Liver (tissue), 9 donors: ENCODE data around the gene ALDH1A2. TPM values are rescaled to one million over a fixed set of nuclear protein-coding genes. Genes with fewer than 3 reads are reported as not detected.

Source experiments
- DNase-seq: peaks from one replicate; pipeline ENCODE4 v3.0.0-alpha.2; 2017; ENCODE audit warnings: low spot score
- H3K27ac ChIP-seq, 2 donors: one replicate each; pipeline ENCODE4 v1.7.0; 2013; ENCODE audit warnings: inconsistent platforms in 2 of 2, low read length in 2 of 2, control low read depth in 1 of 2, low read depth in 1 of 2, mild to moderate bottlenecking in 1 of 2
- H3K27me3 ChIP-seq, 4 donors: one replicate each; pipeline versions ENCODE4 v1.6.1 to v1.7.0; 2013; ENCODE audit warnings: low read length in 3 of 4, inconsistent platforms in 1 of 4, mild to moderate bottlenecking in 1 of 4, moderate library complexity in 1 of 4; ENCODE audit not compliant: control insufficient read depth in 4 of 4, insufficient read depth in 4 of 4
- H3K36me3 ChIP-seq, 4 donors: one replicate each; pipeline versions ENCODE4 v1.6.1 to v1.7.0; 2013; ENCODE audit warnings: low read length in 3 of 4, mild to moderate bottlenecking in 3 of 4, low read depth in 1 of 4, moderate library complexity in 1 of 4; ENCODE audit not compliant: control insufficient read depth in 4 of 4, insufficient read depth in 3 of 4
- H3K4me1 ChIP-seq, 4 donors: one replicate each; pipeline versions ENCODE4 v1.6.1 to v1.7.0; 2013; ENCODE audit warnings: low read length in 3 of 4, mild to moderate bottlenecking in 3 of 4, moderate library complexity in 1 of 4; ENCODE audit not compliant: control insufficient read depth in 4 of 4, insufficient read depth in 4 of 4
- H3K4me3 ChIP-seq, 3 donors: one replicate each; pipeline versions ENCODE4 v1.6.1 to v1.7.0; 2013; ENCODE audit warnings: low read length in 3 of 3, control low read depth in 1 of 3, low read depth in 1 of 3, mild to moderate bottlenecking in 1 of 3
- H3K9ac ChIP-seq, 2 donors: one replicate each; pipeline ENCODE4 v1.7.0; 2013; ENCODE audit warnings: low read length in 2 of 2, mild to moderate bottlenecking in 2 of 2, moderate library complexity in 2 of 2, control low read depth in 1 of 2, low read depth in 1 of 2
- H3K9me3 ChIP-seq, 4 donors: one replicate each; pipeline versions ENCODE4 v1.6.1 to v1.7.0; 2013; ENCODE audit warnings: low read length in 3 of 4; ENCODE audit not compliant: control insufficient read depth in 4 of 4
- ATF3 ChIP-seq: IDR thresholded peaks from 2 replicates; pipeline ENCODE4 v1.6.1; 2016; ENCODE audit warnings: antibody characterized with exemption
- EGR1 ChIP-seq, 2 donors: IDR thresholded peaks; 2 replicates each; pipeline ENCODE4 v1.6.1; 2016 to 2018; ENCODE audit warnings: antibody characterized with exemption in 2 of 2, low read depth in 2 of 2
- FOXA1 ChIP-seq: IDR thresholded peaks from 2 replicates; pipeline ENCODE4 v1.6.1; 2016; ENCODE audit warnings: antibody characterized with exemption
- FOXA2 ChIP-seq: IDR thresholded peaks from 2 replicates; pipeline ENCODE4 v1.6.1; 2016; ENCODE audit warnings: antibody characterized with exemption
- GABPA ChIP-seq, 2 donors: IDR thresholded peaks in 1 of 2; conservative IDR thresholded peaks in 1 of 2; 2 replicates each; pipeline ENCODE4 v1.6.1; 2016; ENCODE audit warnings: antibody characterized with exemption in 2 of 2, mild to moderate bottlenecking in 1 of 2, moderate library complexity in 1 of 2
- HNF4A ChIP-seq, 2 donors: conservative IDR thresholded peaks; 2 replicates each; pipeline ENCODE4 v1.6.1; 2016; ENCODE audit warnings: antibody characterized with exemption in 2 of 2, mild to moderate bottlenecking in 2 of 2
- HNF4G ChIP-seq: IDR thresholded peaks from 2 replicates; pipeline ENCODE4 v1.6.1; 2016; ENCODE audit warnings: antibody characterized with exemption
- JUND ChIP-seq, 2 donors: IDR thresholded peaks; 2 replicates each; pipeline ENCODE4 v1.6.1; 2016; ENCODE audit warnings: antibody characterized with exemption in 2 of 2
- NR2F2 ChIP-seq: IDR thresholded peaks from 2 replicates; pipeline ENCODE4 v1.6.1; 2016; ENCODE audit warnings: antibody characterized with exemption
- RAD21 ChIP-seq, 2 donors: IDR thresholded peaks; 2 replicates each; pipeline ENCODE4 v1.6.1; 2016; ENCODE audit warnings: antibody characterized with exemption in 2 of 2, mild to moderate bottlenecking in 2 of 2
- REST ChIP-seq: IDR thresholded peaks from 2 replicates; pipeline ENCODE4 v1.6.1; 2016; ENCODE audit warnings: antibody characterized with exemption, mild to moderate bottlenecking
- RXRA ChIP-seq, 2 donors: IDR thresholded peaks; 2 replicates each; pipeline ENCODE4 v1.6.1; 2017 to 2018; ENCODE audit warnings: antibody characterized with exemption in 2 of 2, mild to moderate bottlenecking in 1 of 2
- SP1 ChIP-seq: IDR thresholded peaks from 2 replicates; pipeline ENCODE4 v1.6.1; 2018; ENCODE audit warnings: antibody characterized with exemption, mild to moderate bottlenecking
- TAF1 ChIP-seq: conservative IDR thresholded peaks from 2 replicates; pipeline ENCODE4 v1.6.1; 2016; ENCODE audit warnings: antibody characterized with exemption, mild to moderate bottlenecking
- YY1 ChIP-seq: IDR thresholded peaks from 2 replicates; pipeline ENCODE4 v1.6.1; 2016; ENCODE audit warnings: antibody characterized with exemption, mild to moderate bottlenecking
- ZBTB33 ChIP-seq: IDR thresholded peaks from 2 replicates; pipeline ENCODE4 v1.6.1; 2016; ENCODE audit warnings: antibody characterized with exemption
- WGBS: extraction: QIAGEN DNeasy Blood & Tissue Kit; methylation state at CpG from one replicate; pipeline ENCODE4 v1.1.7; 2013; 5-methylcytosine and 5-hydroxymethylcytosine counted together
- polyA plus RNA-seq, 2 donors: library from polyadenylated mRNA; stranded (reverse) in 1 of 2; unstranded in 1 of 2; fragments of 200-250 nt in 1 of 2; fragments of >200 nt in 1 of 2; fragmentation: Nextera tagmentation in 1 of 2; extraction: Ambion mirVana in 1 of 2; gene quantifications; one replicate each; pipeline versions ENCODE4 v1.2.1 to v1.2.3, GENCODE V29; 2013 to 2015
- total RNA-seq, 2 donors: library from RNA; depleted of rRNA; stranded (reverse); fragments of >200 nt; gene quantifications; one replicate each; pipeline ENCODE4 v1.2.3, GENCODE V29; 2014
- TF ChIP-seq, protein P1 (sequence below): IDR thresholded peaks from 2 replicates; pipeline ENCODE4 v1.6.1; 2016; ENCODE audit warnings: antibody characterized with exemption
- TF ChIP-seq, protein P2 (sequence below): fragments of 150-350 bp; IDR thresholded peaks from 2 replicates; pipeline ENCODE4 v1.5.1; 2017; ENCODE audit warnings: improper control_type of control experiment, low read depth, low read length; ENCODE audit not compliant: missing input control
- donor health status: healthy.
- donor health status: healthy.
- donor health status: healthy.
- donor health status: healthy.
- donor health status: healthy.

The ALDH1A2 gene
- total and polyA plus RNA-seq, 4 donors, result 1.2 to 22.7 (median 14.0) TPM

DNA sequence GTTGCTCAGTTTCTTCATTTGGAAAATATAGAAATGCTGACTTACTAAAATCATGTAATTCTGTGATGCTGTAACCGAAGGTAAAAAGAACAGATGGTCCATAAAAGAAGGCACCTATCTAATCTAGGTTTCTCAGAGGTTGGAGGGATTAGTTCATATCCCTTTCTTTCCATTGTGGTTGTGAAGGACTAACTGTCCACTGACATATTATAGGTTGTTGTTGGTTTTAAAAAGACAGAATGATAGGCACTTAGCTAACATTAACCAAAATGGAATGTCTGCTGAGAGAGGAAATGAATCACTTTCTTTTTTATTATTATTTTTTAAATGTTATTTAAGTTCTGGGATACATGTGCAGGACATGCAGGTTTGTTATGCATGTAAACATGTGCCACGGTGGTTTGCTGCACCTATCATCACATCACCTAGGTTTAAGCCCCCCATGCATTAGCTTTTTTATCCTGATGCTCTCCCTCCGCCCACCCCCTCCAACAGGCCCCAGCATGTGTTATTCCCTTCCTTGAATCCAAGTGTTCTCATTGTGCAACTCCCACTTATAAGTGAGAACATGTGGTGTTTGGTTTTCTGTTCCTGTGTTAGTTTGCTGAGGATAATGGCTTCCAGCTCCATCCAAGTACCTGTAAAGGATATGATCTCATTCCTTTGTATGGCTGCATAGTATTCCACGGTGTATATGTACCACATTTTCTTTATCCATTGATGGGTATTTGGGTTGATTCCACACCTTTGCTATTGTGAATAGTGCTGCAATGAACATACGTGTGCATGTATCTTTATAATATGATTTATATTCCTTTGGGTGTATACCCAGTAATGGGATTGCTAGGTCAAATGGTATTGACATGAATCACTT is 45.8 kb downstream of the ALDH1A2 start (continued):
- TF ChIP-seq GABPA (IDR thresholded peaks at IDR 0.05 in 1 of 2, conservative IDR thresholded peaks at IDR 0.05 in 1 of 2) (no peak), YY1 (no peak), EGR1 (IDR thresholded peaks at IDR 0.05; ENCODE audit: low read depth in 2 of 2) (no peak), ATF3 (no peak)

DNA sequence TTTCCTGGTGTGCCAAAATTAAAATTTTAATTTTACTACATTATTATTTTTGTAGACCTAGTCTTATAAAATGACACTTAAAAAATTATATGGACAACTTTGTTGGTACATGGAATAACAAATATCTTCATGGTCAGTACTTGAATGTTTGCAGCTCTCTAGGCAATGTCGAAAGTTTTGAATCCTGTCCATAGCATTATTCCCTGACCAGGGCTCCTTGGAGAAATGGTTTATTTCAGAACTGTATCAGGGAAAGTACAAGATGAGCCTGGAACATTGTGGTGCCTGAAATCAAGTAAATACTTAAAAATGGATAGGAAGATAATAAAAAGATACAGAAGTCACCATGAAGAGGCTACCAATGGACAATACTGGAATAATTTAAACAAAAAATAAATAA is 47.6 kb downstream of the ALDH1A2 start:
- Histone ChIP-seq H3K4me3 (no peak overlapping the region), H3K27ac (no peak overlapping the region), H3K9me3 (no peaks in the 10 kb centered on the region), H3K9ac (no peak overlapping the region), H3K4me1 (no peaks in the 10 kb centered on the region), H3K36me3 (no peaks in the 10 kb centered on the region), H3K27me3 (no peaks in the 10 kb centered on the region)
- no peak for DNase-seq
- TF ChIP-seq RAD21 (IDR thresholded peaks at IDR 0.05), result no peak
- TF ChIP-seq ATF3, result no peak
- TF ChIP-seq NR2F2, result no peak
- TF ChIP-seq FOXA1, result no peak
- no peak for TF ChIP-seq GABPA (IDR thresholded peaks at IDR 0.05 in 1 of 2, conservative IDR thresholded peaks at IDR 0.05 in 1 of 2)
- no peak for TF ChIP-seq ZBTB33
- no peak for TF ChIP-seq REST
- TF ChIP-seq JUND (IDR thresholded peaks at IDR 0.05), result no peak
- TF ChIP-seq TAF1, result no peak
- TF ChIP-seq HNF4G, result no peak
- TF ChIP-seq, protein P1, sequence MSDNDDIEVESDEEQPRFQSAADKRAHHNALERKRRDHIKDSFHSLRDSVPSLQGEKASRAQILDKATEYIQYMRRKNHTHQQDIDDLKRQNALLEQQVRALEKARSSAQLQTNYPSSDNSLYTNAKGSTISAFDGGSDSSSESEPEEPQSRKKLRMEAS, result no peak
- no peak for TF ChIP-seq RXRA (IDR thresholded peaks at IDR 0.05)
- no peak for TF ChIP-seq SP1
- no peak for TF ChIP-seq EGR1 (IDR thresholded peaks at IDR 0.05; ENCODE audit: low read depth in 2 of 2)
- TF ChIP-seq, protein P2, sequence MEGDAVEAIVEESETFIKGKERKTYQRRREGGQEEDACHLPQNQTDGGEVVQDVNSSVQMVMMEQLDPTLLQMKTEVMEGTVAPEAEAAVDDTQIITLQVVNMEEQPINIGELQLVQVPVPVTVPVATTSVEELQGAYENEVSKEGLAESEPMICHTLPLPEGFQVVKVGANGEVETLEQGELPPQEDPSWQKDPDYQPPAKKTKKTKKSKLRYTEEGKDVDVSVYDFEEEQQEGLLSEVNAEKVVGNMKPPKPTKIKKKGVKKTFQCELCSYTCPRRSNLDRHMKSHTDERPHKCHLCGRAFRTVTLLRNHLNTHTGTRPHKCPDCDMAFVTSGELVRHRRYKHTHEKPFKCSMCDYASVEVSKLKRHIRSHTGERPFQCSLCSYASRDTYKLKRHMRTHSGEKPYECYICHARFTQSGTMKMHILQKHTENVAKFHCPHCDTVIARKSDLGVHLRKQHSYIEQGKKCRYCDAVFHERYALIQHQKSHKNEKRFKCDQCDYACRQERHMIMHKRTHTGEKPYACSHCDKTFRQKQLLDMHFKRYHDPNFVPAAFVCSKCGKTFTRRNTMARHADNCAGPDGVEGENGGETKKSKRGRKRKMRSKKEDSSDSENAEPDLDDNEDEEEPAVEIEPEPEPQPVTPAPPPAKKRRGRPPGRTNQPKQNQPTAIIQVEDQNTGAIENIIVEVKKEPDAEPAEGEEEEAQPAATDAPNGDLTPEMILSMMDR, result no peak
- no peak for TF ChIP-seq HNF4A (conservative IDR thresholded peaks at IDR 0.05)
- TF ChIP-seq YY1, result no peak
- no peak for TF ChIP-seq FOXA2
- WGBS, result 88% methylated on average over 1 of the region's 1 CpG
